AG08395 (cell line): ENCODE measurements around the gene CPA2.
"Not testable (repeated sequence)": the region's sequence is repeated elsewhere in the genome, so short reads cannot be mapped to it uniquely, and the experiment has no call there.

ENCODE experiments used
- DNase-seq: peaks from one replicate; pipeline ENCODE4 v3.0.0; 2012; ENCODE audit warnings: mixed read lengths, low spot score

CPA2 gene

DNA sequence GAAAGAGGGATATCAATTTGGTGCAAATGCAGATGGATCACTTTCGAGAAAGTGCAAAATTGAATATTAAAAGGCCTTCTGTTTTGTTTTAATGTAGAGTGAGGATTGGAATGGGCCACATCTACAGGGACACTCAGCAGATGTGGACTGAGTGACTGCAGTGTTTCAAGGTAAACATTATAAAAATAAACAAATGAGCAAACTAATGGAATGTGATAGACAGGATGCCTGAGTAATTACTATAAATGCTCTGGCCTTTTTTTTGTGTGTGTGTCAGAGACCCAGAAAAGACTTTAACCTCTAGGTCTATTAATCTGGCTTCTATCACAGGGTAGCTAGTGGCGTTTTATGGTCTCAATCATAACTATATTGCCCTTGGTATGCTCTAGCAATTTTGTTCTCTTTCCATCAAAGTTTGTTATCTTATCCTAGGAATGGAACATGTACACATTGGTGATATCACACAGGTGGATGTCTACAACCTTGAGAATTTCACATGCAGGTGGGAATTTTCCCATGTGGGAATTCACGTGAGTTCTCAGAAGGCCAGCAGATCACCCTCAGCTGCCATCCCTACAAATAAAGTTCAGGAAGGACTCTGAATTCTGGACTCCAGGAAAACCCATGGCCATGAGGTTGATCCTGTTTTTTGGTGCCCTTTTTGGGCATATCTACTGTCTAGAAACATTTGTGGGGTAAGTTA lies at the start of gene CPA2:
Gene CPA2, plus strand, starts transcription at position 606 of the 703 bp plus-strand sequence. Its CDS starts 19 bp downstream, at position 625.
- DNase-seq = no peak

DNA sequence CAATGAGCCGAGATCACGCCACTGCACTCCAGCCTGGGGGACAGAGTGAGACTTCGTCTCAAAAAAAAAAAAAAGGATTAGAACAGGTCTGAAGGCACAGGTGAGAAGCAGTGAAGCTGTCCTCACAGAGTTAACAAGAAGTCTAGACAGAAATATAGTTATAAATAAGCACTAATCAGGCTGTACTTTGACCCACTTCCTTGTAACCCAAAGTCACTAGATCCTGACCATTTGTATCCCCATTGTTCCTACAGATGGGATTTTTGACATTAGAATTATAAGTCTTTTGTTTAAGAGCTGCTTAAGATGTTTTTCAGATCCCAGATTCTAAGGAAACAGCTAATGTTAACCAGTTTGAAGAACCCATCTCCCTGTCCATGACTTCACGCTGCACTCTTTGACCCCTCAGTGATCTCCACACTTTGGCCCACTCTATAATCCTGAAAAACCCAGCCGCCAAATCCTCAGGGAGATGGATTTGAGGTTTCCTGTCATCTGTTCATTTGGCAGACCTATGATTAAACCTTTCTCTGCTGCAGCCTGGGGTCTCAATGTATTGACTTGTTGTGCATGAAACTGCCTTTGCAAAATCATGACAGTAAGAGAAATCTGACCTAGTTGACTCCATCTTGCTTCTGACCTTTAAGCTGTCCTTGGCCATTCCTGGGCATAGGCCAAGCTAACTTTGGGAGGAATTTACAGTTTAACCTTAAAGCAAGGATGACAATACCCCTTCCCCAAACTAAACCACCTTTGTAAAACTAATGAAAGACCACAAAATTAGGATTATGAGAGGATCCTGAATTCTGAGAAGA lies 47.6 kb upstream of the CPA2 start:
- no peak for DNase-seq

DNA sequence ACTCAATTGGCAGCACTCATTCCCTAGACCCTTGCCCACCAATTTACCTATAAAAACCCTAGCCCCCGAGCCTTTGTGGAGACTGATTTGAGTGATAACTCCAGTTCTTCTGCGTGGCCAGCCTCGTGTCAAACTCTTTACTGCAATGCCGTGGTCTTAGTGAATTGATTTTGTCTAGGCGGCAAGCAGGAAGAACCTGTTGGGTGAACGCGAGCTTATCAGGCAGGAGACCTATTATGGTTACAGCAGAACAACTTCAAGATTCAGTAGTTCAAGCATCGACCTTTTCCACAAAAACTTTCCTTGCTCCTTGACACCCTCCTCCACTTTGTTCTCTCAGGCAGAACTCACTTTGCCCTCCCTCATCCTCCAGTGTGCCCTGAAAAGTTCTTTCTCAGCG lies 46.8 kb upstream of the CPA2 start:
- no peak for DNase-seq

DNA sequence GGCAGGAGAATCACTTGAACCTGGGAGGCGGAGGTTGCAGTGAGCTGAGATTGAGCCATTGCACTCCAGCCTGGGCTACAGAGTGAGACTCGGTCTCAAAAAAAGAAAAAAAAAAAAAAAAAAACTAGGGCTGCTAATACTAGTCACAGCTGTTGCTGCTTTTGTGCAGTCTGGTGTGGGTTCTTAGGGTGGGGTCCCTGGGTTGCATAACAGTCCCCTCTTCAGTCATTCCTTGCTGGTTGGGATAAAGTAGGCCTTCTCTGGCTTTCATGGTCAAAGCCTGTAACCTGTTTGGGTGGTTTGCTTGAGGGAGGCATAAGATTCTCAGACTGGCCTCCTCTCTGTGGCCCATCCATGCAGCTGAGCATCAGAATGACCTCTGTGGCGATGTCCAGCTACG lies 44.9 kb upstream of the CPA2 start:
- no peak for DNase-seq

DNA sequence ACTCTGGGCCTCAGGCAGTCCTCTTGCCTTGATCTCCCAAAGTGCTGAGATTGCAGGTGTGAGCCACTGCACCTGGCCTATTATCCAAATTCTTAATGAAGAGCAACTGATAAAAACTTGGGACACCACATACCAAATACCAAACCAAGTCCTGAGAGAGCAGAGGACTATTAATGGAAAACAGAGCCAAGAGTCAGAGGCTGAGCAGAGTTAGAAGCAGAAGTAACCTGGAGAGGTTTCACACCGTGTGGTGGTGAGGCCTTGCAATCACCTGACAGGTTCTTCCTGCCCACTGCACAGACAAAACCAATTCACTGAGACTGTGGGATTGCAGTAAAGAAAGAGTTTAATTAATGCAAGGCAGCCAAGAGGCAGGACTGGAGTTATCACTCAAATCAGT lies 43.0 kb upstream of the CPA2 start:
- DNase-seq = no peak

DNA sequence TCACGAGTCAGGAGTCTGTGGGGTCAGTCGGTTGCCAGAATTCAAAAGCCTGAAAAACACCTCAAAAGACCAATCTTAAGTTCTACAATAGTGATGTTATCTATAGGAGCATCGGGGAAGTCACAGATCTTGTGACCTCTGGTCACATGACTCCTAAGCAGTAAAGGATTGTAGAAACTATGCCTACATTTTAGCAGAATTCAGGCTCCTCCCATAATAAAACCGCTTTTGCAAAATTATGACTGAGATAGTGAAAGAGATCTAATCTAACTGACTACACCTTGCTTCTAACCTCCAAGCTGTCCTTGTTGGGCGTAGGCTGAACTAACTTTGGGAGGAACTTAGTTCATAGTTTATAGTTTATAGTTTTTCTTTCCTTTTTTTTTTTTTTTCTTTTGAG lies 42.5 kb upstream of the CPA2 start:
- DNase-seq = no peak

DNA sequence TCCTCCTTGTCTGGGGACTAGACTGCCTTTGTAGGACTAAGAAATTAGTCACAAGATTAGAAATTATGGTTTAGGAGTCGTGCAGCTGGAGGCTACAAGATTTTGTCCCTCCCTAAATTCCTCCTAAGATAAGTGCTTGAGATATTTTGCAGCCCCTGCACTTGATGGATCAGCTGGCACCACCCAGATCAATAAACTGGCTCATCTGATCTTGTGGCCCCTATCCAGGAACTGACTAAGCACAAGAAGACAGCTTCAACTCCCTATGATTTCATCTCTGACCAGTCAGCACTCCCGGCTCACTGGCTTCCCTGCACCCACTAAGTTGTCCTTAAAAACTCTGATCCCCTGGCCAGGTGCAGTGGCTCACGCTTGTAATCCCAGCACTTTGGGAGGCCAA lies 41.7 kb upstream of the CPA2 start:
- not testable (repeated sequence) for DNase-seq

DNA sequence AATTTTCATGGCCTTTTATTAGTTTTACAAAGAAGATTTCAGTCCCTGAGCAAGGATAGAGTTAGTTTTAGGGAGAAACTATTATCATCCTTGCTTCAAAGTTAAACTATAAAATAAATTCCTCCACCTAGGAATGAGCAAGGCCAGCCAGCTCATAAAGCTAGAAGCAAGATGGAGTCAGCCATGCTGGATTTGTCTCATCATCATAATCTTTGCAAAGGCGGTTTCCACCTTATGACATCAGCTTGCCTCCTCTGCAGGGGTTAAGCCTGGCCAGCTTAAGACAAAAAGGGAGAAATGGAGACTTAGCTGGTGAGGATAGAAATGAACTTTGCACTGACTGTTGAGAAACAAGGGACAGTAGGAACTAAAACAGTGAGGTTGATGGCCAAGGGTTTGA lies 40.3 kb upstream of the CPA2 start:
- no peak for DNase-seq

DNA sequence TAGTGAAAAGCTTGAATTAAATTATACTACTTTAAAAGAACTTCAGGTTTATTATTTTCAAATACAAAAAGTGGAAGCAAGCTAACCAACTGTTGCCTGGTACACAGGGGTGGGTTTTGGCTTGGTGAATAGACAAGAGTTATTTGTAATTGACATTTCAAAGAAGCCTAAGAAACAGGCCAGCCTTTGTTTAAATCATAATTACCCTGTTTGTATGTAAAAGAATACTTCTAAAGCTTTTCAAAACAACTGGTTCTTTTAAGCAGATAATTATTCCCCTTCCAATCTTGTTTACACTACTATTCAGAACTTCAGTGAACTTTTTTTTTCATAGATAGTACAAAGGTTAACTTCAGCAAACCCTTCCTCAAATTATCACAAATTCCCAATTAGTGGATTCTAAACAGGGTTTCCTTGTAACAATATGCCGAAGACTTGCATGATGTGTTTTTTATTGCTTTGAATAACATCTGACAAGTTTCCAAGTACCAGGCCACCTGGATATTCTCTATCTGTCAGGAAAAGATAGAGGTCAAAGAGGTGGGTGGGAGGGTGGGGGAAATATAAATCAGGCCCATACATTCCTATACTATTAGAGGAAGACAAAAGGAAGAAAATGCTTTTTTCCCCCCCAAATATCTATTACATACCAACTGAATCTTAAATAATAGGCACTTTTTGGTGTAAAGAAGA lies 38.6 kb upstream of the CPA2 start:
- DNase-seq = no peak

DNA sequence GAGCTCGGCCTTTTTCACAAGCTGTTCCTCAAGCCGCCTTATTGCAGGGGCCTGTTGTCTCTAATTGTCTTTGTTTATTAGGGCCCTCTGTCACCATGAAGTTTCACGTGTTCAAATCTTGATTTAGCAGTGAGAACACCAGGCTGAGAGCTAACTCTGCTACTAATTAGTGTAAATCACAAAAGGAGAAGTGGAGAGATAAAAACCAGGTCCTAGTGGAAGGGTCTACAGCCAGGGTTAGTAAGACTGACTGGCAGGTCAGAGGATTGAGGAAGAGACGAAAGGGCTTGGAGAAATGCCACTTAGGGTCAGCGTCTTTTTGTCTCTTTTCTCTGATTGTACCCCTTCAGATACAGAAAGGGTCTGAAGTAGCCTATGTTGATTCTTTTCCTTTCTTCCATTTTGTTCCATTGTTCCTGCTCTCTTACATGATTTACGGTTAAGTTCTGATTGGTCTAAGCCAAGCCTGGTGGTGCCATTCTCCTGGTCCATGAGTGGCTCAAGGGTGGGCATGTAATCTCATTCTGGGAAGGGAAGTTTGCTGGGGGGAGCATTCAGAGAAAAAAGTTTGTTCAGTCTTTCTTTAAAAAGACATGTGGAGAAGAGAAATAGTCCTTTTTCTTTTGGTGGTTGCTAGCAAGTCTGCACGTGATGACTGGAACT lies 37.7 kb upstream of the CPA2 start:
- no peak for DNase-seq

DNA sequence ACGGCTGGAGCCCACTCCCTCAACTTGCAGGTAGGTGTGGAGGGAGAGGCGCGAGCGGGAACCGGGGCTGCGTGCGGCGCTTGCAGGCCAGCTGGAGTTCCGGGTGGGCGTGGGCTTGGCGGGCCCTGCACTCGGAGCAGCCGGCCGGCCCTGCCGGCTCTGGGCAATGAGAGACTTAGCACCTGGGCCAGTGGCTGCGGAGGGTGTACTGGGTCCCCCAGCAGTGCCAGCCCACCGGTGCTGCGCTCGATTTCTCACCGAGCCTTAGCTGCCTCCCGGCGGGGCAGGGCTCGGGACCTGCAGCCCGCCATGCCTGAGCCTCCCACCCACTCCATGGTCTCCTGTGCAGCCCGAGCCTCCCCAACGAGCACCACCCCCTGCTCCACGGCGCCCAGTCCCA lies 36.7 kb upstream of the CPA2 start:
- DNase-seq = not testable (repeated sequence)

DNA sequence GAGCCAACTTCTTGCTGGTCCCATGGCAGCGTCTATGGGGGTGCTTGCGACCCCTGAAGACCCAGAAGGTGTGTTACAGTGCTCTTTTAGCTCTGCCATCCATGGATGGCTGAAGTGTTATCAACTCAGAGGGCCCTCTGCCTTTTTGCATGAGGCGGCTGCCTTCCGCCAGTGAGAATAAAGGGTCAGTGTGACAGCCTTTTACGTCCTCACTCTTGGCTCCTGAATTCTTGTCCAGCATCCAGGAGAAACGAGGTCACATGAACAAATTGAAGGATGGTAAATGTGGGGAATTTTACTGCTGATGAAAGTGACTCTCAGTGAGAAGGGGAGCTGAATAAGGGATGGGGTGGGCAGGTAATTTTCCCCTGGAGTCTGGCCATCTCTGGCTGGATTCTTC lies 34.9 kb upstream of the CPA2 start:
- no peak for DNase-seq

DNA sequence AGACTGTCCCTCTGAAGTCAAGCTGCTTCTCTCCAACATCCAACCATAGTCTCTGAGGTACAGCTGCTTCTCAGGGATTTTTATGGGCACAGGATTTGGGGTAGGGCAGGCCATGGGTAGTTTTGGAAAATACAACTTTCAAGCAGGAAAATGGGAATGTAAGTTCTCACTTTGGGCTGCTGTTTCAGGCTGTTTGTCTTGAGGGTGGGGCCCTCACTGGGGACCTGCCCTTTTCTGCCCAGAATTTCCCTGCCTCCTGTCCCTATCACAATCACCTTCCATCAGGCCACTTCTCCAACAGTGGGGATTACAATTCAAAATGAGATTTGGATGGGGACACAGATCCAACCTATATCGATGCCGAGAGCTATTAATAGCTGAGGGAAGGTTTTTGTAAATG lies 34.5 kb upstream of the CPA2 start:
- no peak for DNase-seq

DNA sequence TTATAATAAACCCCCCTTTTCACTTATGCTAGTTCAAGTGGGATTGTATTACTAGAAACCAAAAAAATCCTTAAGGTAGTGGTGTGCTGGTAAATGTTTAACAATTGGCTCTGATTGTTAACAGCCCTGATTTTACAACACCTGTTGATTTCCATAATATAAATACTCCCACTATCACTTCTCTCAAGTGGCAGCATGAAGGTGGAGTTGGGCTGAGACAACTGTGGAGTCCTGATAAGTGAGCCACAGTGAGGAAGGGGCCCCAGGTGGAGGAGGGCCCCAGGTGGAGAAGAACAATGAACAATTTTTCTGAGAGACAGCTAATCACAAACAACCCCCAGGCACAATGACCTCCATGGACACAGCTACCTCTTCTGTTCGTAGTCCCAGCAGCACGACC lies 32.6 kb upstream of the CPA2 start:
- no peak for DNase-seq

DNA sequence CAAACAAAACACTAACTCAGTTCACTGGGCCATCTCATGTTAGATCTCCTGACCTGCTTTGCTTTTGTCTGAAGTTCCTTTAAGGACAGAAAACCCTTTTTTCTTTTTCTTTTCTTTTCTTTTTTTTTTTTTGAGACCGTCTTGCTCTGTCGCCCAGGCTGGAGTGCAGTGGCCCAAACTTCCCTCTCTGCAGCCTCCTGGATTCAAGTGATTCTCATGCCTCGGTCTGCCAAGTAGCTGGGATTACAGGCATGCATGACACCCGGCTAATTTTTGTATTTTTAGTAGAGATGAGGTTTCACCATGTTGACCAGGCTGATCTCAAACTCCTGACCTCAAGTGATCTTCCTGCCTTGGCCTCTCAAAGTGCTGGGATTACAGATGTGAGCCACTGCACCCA lies 30.3 kb upstream of the CPA2 start:
- not testable (repeated sequence) for DNase-seq

DNA sequence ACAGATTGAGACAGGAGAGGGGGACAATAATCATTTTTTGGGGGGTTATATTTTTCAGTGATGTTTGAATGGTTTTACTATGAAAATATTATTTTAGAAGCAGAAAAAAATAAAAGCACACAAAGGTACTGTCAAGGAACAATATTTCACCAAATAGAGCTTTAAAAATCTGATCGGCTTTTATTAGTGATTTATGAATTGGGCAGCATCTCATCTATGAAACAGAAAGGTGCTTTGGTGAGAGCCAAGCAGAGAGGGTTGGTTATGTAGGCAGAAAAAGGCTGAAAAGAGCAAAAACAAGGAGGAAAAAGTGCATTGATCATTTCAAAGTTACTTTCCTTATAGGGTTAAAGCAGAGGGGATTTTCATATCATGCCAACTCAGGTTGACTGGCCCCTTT lies 26.4 kb upstream of the CPA2 start:
- no peak for DNase-seq

DNA sequence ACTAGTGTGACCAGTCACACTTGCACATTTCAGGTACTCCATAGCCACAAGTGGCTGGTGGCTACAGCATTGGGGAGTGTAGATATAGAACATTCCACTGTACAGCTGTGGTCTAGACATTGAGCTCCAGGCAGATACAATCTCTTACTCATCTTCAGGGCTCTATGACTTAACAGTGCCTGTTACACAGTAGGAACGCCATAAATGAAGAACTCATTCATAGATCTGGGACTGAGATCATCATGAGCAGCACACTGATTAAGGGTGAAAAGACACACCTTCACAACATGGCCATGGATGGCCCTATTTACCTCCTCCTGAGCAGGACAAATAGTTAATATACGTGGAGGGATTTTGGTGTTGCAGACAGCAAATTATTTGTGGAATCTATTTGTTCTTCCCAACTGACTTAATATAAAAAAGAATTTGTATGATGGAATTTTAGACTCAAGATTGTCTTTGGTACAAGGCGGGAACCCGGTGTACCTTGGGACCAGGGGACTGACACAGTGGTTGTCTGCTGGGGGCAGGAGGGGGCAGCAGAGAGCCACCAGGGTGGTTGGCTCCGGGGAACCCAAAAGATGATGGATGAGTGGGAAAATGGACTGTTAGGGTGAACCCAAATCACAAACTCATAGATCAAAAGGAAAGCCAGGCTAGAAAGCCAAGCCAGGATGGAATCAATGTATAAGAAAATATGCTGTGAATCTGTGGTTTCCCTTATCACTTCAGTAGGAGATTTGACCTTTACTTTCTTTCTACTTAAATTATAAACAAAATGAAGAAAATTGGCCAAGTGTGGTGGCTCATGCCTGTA lies 24.3 kb upstream of the CPA2 start:
- peak; percentile 57 for DNase-seq

DNA sequence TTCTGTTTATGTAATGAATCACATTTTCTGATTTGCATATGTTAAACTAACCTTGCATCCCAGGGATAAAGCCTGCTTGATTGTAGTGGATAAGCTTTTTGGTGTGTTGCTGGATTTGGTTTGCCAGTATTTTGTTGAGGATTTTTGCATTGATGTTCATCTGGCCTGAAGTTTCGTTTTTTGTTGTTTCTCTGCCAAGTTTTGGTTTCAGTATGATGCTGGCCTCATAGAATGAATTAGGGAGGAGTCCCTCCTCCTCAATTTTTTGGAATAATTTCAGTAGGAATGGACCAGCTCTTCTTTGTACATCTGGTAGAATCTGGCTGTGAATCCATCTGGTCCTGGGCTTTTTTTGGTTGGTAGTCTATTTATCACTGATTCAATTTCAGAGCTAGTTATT lies 23.2 kb upstream of the CPA2 start:
- not testable (repeated sequence) for DNase-seq

DNA sequence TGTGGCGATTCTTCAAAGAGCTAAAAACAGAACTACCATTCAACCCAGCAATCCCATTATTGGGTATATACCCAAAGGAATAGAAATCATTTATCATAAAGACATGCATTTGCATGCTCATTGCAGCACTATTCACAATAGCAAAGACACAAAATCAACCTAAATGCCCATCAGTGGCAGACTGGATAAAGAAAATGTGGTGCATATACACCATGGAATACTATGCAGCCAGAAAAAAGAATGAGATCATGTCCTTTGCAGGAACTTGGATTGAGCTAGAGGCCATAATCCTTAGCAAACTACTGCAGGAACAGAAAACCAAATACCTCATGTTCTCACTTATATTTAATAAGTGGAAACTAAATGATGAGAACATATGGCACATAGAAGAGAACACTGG lies 20.2 kb upstream of the CPA2 start:
- not testable (repeated sequence) for DNase-seq

DNA sequence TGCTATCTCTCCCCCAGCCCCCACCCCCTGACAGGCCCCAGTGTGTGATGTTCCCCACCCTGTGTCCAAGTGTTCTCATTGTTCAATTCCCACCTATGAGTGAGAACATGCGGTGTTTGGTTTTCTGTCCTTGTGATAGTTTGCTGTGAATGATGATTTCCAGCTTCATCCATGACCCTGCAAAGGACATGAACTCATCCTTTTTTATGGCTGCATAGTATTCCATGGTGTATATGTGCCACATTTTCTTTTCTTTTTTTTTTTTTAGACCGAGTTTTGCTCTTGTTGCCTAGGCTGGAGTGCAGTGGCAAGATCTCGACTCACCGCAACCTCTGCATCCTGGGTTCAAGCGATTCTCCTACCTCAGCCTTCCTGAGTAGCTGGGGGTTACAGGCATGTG lies 17.8 kb upstream of the CPA2 start:
- not testable (repeated sequence) for DNase-seq

DNA sequence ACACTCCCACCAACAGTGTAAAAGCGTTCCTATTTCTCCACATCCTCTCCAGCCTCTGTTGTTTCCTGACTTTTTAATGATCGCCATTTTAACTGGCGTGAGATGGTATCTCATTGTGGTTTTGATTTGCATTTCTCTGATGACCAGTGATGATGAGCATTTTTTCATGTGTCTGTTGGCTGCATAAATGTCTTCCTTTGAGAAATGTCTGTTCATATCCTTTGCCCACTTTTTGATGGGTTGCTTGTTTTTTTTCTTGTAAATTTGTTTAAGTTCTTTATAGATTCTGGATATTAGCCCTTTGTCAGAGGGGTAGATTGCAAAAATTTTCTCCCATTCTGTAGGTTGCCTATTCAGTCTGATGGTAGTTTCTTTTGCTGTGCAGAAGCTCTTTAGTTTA lies 17.0 kb upstream of the CPA2 start:
- not testable (repeated sequence) for DNase-seq

DNA sequence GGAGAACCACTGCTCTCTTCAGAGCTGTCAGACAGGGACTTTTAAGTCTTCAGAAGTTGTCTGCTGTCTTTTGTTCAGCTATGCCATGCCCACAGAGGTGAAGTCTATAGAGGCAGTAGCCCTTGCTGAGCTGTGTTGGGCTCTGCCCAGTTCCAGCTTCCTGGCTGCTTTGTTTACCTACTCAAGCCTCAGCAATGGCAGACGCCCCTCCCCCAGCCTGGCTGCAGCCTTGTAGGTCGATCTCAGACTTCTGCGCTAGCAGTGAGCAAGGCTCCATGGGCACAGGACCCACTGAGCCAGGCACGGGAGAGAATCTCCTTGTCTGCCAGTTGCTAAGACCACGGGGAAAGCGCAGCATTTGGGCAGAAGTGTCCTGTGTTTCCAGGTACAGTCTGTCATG lies 12.1 kb upstream of the CPA2 start:
- no peak for DNase-seq
